ENCODE data around the gene DLL4. TPM values are rescaled to one million over a fixed set of nuclear protein-coding genes. Genes with fewer than 3 reads are reported as not detected.

Gene DLL4
- total and polyA plus RNA-seq, 10 of the 15 experiments (the other 5 are each of a cell fraction or from before 2014, with no cell fraction given) = 0.04 to 0.16 (median 0.09) TPM; not detected in 6

DNA sequence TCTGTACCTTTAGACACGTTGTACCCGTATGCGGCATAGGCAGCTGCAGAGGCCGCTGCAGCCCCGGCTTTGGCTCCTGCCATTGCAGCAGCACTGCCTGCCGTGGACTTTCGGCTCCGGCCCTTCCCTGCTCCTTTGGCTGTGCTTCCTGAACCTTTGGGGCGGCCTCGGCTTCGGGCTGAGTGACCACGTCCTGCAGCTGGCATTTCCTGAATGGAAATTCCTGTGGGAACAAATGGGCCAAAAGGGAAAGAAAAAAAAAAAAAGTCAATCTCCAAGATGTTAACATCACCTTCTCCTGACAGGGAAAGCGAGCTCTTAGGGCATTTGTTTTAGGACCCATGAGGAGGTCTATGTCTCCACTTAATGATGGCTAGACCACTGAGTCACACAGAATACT, 53.7 kb downstream of the DLL4 start:
- DNase-seq (ENCODE audit: low read depth, low spot score) (no peak), ATAC-seq (no peak), FAIRE-seq (no peak)
- ChIA-PET RAD21 (ENCODE audit: unreplicated experiment) (no interaction called here), POLR2A (interaction anchor here (0.7 kb wide), 1 partner anchor 8 kb away, joined by 3 read pairs; no protein-coding TSS in a partner anchor), CTCF (interaction anchor here (0.6 to 1.4 kb wide), 3 partner anchors 80 to 271 kb away, joined by 3 to 4 read pairs (median 3); no protein-coding TSS in a partner anchor), SMC1A (ENCODE audit: uncharacterized antibody, unreplicated experiment) (interaction anchor here (0.6 to 1.6 kb wide), 4 partner anchors 19 to 260 kb away, joined by 3 to 4 read pairs (median 3); no protein-coding TSS in a partner anchor)
- Histone ChIP-seq H3K36me3 (ENCODE audit: control insufficient read depth in 2 of 2, insufficient read depth in 2 of 2, low read length in 1 of 2) (peaks cover 27 to 34% of the 10 kb centered on the region in 2 experiments), H3K4me3 (no peak overlapping the region), H4K20me1 (ENCODE audit: control insufficient read depth, insufficient read depth) (no peaks in the 10 kb centered on the region), H3K27me3 (replicated peaks in 1 of 2; ENCODE audit: control insufficient read depth in 2 of 2, insufficient read depth in 2 of 2, low read length in 1 of 2) (no peaks in the 10 kb centered on the region), H3K9ac (ENCODE audit: control insufficient read depth, insufficient read depth, low read length) (no peak overlapping the region), H3K4me1 (ENCODE audit: control insufficient read depth, insufficient read depth, low read length) (no peaks in the 10 kb centered on the region), H3K9me3 (replicated peaks; ENCODE audit: control insufficient read depth, insufficient read depth, low read length) (no peaks in the 10 kb centered on the region), H3K79me2 (ENCODE audit: control insufficient read depth, insufficient read depth, low read length) (no peaks in the 10 kb centered on the region), H2AFZ (ENCODE audit: control insufficient read depth, low read depth, low read length) (no peak overlapping the region), H3K27ac (ENCODE audit: control insufficient read depth, insufficient read depth) (no peak overlapping the region), H3K4me2 (ENCODE audit: control insufficient read depth, insufficient read depth) (no peak overlapping the region)
- intact Hi-C loops (cut with micrococcal nuclease; ENCODE audit: unreplicated experiment) = no loop called here
- in situ Hi-C loops (cut with MboI) = no loop called here
- WGBS (ENCODE audit: insufficient coverage, insufficient replicate concordance, low lambda C conversion rate, missing lambda C conversion rate) = 96% methylated on average over 13 of the region's 13 CpGs
- TF ChIP-seq CREB1 (IDR thresholded peaks at IDR 0.05; ENCODE audit: low read depth) (no peak), TARDBP (IDR thresholded peaks at IDR 0.05; ENCODE audit: borderline replicate concordance) (no peak), RELA (IDR thresholded peaks at IDR 0.05; ENCODE audit: borderline replicate concordance, partially characterized antibody) (no peak), SMAD1 (IDR thresholded peaks at IDR 0.05; ENCODE audit: low read depth, partially characterized antibody) (no peak), POU2F2 (IDR thresholded peaks at IDR 0.05; ENCODE audit: borderline replicate concordance, low read depth, low read length) (no peak), HCFC1 (IDR thresholded peaks at IDR 0.05; ENCODE audit: low read length) (no peak)
- no TSS peak for BruUV-seq (replicated peaks)

- Histone ChIP-seq H4K20me1 (ENCODE audit: control insufficient read depth, insufficient read depth) (no peaks in the 10 kb centered on the region), H3K27ac (ENCODE audit: control insufficient read depth, insufficient read depth) (no peak overlapping the region), H3K9me3 (replicated peaks; ENCODE audit: control insufficient read depth, insufficient read depth, low read length) (no peaks in the 10 kb centered on the region), H3K27me3 (replicated peaks in 1 of 2; ENCODE audit: control insufficient read depth in 2 of 2, insufficient read depth in 2 of 2, low read length in 1 of 2) (no peaks in the 10 kb centered on the region), H3K9ac (ENCODE audit: control insufficient read depth, insufficient read depth, low read length) (no peak overlapping the region), H3K4me3 (no peak overlapping the region), H3K36me3 (ENCODE audit: control insufficient read depth in 2 of 2, insufficient read depth in 2 of 2, low read length in 1 of 2) (peaks cover 27 to 30% of the 10 kb centered on the region in 2 experiments), H3K79me2 (ENCODE audit: control insufficient read depth, insufficient read depth, low read length) (no peaks in the 10 kb centered on the region), H3K4me1 (ENCODE audit: control insufficient read depth, insufficient read depth, low read length) (no peaks in the 10 kb centered on the region), H2AFZ (ENCODE audit: control insufficient read depth, low read depth, low read length) (no peak overlapping the region), H3K4me2 (ENCODE audit: control insufficient read depth, insufficient read depth) (no peak overlapping the region)
- WGBS (ENCODE audit: insufficient coverage, insufficient replicate concordance, low lambda C conversion rate, missing lambda C conversion rate) = over 99% methylated on average over 5 of the region's 5 CpGs
- DNase-seq (ENCODE audit: low read depth, low spot score) = no peak
- no TSS peak for BruUV-seq (replicated peaks)
- in situ Hi-C loops (cut with MboI) (no loop called here), intact Hi-C loops (cut with micrococcal nuclease; ENCODE audit: unreplicated experiment) (no loop called here)
- ATAC-seq = no peak
- RAD21 ChIA-PET (ENCODE audit: unreplicated experiment) = no interaction called here
- TF ChIP-seq SREBF1 (IDR thresholded peaks at IDR 0.05; ENCODE audit: low read length) (no peak), SREBF2 (IDR thresholded peaks at IDR 0.05; ENCODE audit: low read length) (no peak), RELB (IDR thresholded peaks at IDR 0.05; ENCODE audit: low read depth) (no peak), EED (IDR thresholded peaks at IDR 0.05; ENCODE audit: low read depth) (no peak), GABPA (IDR thresholded peaks at IDR 0.05; ENCODE audit: low read depth) (no peak)
- CTCF ChIA-PET = interaction anchor here (1.4 kb wide), 1 partner anchor 81 kb away, joined by 4 read pairs; no protein-coding TSS in a partner anchor
- SMC1A ChIA-PET (ENCODE audit: uncharacterized antibody, unreplicated experiment) = no interaction called here
- POLR2A ChIA-PET = no interaction called here
- FAIRE-seq = no peak
Observed at GRCh38 chr15:40984406-40984805, 55.3 kb downstream of the DLL4 start.

Measured in GM12878 (cell line).